NB4 (cell line): ENCODE measurements around the gene ANKFN1.

ENCODE experiments used
- MYC ChIP-seq: IDR thresholded peaks from 2 replicates; pipeline ENCODE4 v1.6.1; 2011; ENCODE audit warnings: low read depth, low read length
- POLR2A ChIP-seq: IDR thresholded peaks from 2 replicates; pipeline ENCODE4 v1.6.1; 2011; ENCODE audit warnings: mild to moderate bottlenecking; ENCODE audit not compliant: insufficient read length; ENCODE audit errors: extremely low read depth
- TF ChIP-seq, protein P1 (sequence below): IDR thresholded peaks from one replicate; pipeline ENCODE4 v1.5.1; 2012; ENCODE audit warnings: low read depth, low read length
- TF ChIP-seq, protein P2 (sequence below): IDR thresholded peaks from 2 replicates; pipeline ENCODE4 v1.6.1; 2011; ENCODE audit warnings: low read depth, low read length

DNA sequence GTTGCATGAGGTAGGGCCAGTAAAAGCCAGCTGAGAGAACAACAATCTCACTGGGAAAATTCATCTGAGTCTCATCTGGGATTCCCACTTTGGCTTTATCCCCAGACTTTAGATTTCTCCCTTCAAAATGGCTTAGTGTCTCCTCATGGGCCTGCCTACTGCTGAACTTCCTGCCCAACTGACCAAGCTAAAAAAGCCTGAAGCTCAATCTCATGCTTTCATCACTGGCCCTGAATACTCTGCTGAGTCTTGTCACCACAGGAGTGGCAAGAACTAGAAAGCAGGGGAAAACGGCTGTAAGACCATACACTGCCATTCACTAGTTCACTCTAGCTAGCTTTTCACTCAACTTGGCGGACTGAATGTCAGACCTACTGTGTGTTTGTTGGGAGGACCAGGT lies 343.9 kb downstream of the ANKFN1 start:
- TF ChIP-seq MYC, result no peak
- no peak for TF ChIP-seq POLR2A
- TF ChIP-seq, protein P1, sequence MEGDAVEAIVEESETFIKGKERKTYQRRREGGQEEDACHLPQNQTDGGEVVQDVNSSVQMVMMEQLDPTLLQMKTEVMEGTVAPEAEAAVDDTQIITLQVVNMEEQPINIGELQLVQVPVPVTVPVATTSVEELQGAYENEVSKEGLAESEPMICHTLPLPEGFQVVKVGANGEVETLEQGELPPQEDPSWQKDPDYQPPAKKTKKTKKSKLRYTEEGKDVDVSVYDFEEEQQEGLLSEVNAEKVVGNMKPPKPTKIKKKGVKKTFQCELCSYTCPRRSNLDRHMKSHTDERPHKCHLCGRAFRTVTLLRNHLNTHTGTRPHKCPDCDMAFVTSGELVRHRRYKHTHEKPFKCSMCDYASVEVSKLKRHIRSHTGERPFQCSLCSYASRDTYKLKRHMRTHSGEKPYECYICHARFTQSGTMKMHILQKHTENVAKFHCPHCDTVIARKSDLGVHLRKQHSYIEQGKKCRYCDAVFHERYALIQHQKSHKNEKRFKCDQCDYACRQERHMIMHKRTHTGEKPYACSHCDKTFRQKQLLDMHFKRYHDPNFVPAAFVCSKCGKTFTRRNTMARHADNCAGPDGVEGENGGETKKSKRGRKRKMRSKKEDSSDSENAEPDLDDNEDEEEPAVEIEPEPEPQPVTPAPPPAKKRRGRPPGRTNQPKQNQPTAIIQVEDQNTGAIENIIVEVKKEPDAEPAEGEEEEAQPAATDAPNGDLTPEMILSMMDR, result no peak
- TF ChIP-seq, protein P2, sequence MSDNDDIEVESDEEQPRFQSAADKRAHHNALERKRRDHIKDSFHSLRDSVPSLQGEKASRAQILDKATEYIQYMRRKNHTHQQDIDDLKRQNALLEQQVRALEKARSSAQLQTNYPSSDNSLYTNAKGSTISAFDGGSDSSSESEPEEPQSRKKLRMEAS, result no peak
